Esophagus muscularis mucosa (tissue), 4 donors: ENCODE measurements around the gene CHST5. TPM values are rescaled to one million over a fixed set of nuclear protein-coding genes. Genes with fewer than 3 reads are reported as not detected.

Experiments
- DNase-seq: peaks from one replicate; pipeline ENCODE4 v3.0.0-alpha.2; 2017; ENCODE audit errors: extremely low spot score
- H3K27ac ChIP-seq, 4 donors: fragments of 200-600 bp; sonication (generic); replicated peaks in 1 of 4; 1 replicate in 3 of 4; 2 replicates in 1 of 4; pipeline ENCODE4 v1.5.1; 2016 to 2019; ENCODE audit warnings: mild to moderate bottlenecking in 1 of 4
- H3K27me3 ChIP-seq, 4 donors: fragments of 200-600 bp; sonication (generic); one replicate each; pipeline versions ENCODE4 v1.5.1 to v1.6.0; 2016 to 2019
- H3K36me3 ChIP-seq, 4 donors: fragments of 200-600 bp; sonication (generic); one replicate each; pipeline ENCODE4 v1.5.1; 2016 to 2019
- H3K4me1 ChIP-seq, 4 donors: fragments of 200-600 bp; sonication (generic); one replicate each; pipeline ENCODE4 v1.5.1; 2016 to 2019
- H3K4me3 ChIP-seq, 4 donors: fragments of 200-600 bp; sonication (generic); 1 replicate in 2 of 4; 2 replicates in 2 of 4; pipeline ENCODE4 v1.5.1; 2016 to 2019; ENCODE audit warnings: mild to moderate bottlenecking in 4 of 4, moderate library complexity in 1 of 4
- H3K9me3 ChIP-seq, 4 donors: fragments of 200-600 bp; sonication (generic); 1 replicate in 3 of 4; 2 replicates in 1 of 4; pipeline ENCODE4 v1.5.1; 2016 to 2019
- EP300 ChIP-seq: sonication (generic); formaldehyde crosslinking; IDR thresholded peaks from one replicate; pipeline ENCODE4 v1.6.1; 2017; ENCODE audit warnings: antibody characterized with exemption
- POLR2A ChIP-seq: fragments of 450-650 bp; IDR thresholded peaks from one replicate; pipeline ENCODE4 v1.6.1; 2017; ENCODE audit warnings: antibody characterized with exemption, moderate library complexity, mild to moderate bottlenecking, low read depth
- POLR2AphosphoS5 ChIP-seq, 2 donors: sonication (generic); formaldehyde crosslinking; IDR thresholded peaks; one replicate each; pipeline ENCODE4 v1.6.1; 2017; ENCODE audit warnings: antibody characterized with exemption in 2 of 2
- WGBS: methylation state at CpG from one replicate; pipeline ENCODE4 v1.1.5; 2018; 5-methylcytosine and 5-hydroxymethylcytosine counted together
- intact Hi-C: fragments of 100-400 bp; cut with DNase I; formaldehyde crosslinking; loops from one replicate; pipeline ENCODE4 v1.15.1; 2023
- total RNA-seq, 4 donors: library from RNA; depleted of rRNA; stranded (reverse); fragments of >200 nt; gene quantifications; one replicate each; pipeline versions ENCODE4 v1.1.0 to v1.2.1, GENCODE V29; 2016
- TF ChIP-seq, protein P1 (sequence below), 3 experiments: fragments of 200-600 bp in 2 of 3; fragments of 450-650 bp in 1 of 3; sonication (generic) in 2 of 3; IDR thresholded peaks; one replicate each; pipeline ENCODE4 v1.5.1; 2017 to 2019; ENCODE audit warnings: antibody characterized with exemption in 3 of 3, mild to moderate bottlenecking in 2 of 3, moderate library complexity in 1 of 3

CHST5 gene
- total RNA-seq, 4 donors from 2014 or later: not detected

DNA sequence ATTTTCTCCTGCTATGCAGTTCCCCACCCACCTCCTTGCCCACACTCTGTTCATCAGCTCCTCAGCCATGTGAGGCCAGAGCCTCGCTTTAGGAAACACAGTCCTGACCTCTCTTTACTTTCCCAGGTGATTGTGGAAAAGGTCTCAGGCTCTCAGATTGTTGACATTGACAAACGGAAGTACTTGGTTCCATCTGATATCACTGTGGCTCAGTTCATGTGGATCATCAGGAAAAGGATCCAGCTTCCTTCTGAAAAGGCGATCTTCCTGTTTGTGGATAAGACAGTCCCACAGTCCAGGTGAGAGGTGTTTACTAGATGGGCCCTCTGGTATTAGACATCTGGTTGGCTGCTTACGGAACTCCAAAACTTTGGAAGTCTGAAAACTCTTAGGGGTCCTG, 32.0 kb upstream of the CHST5 start:
- Histone ChIP-seq H3K4me1 (peaks cover 64 to 74% (median 68%) of the 10 kb centered on the region in 4 donors), H3K27ac (no peak overlapping the region)

DNA sequence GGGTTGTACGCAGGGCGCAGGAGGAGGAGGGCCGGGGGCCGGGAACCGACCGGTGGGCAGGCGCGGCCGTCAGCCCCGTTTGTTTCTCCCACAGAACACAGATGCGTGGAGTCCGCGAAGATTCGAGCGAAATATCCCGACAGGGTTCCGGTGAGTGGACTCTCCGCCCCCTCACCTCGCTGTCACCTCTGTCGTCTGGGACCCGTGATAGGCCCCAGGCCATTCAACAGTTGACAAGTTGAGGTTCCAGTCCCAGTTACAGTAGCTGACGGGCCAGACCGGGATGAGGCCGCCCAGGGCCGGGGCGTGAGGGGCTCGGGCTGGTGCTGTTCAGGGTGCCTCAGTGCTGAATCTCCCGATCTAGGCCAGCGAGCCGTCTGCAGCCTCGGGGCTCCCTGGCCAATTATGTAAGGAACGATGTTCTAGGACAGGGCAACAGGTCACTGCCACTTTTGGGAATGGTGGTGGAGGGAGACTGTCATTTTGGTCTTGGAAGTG, 30.9 kb upstream of the CHST5 start:
- TF ChIP-seq, protein P1, sequence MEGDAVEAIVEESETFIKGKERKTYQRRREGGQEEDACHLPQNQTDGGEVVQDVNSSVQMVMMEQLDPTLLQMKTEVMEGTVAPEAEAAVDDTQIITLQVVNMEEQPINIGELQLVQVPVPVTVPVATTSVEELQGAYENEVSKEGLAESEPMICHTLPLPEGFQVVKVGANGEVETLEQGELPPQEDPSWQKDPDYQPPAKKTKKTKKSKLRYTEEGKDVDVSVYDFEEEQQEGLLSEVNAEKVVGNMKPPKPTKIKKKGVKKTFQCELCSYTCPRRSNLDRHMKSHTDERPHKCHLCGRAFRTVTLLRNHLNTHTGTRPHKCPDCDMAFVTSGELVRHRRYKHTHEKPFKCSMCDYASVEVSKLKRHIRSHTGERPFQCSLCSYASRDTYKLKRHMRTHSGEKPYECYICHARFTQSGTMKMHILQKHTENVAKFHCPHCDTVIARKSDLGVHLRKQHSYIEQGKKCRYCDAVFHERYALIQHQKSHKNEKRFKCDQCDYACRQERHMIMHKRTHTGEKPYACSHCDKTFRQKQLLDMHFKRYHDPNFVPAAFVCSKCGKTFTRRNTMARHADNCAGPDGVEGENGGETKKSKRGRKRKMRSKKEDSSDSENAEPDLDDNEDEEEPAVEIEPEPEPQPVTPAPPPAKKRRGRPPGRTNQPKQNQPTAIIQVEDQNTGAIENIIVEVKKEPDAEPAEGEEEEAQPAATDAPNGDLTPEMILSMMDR (IDR thresholded peaks at IDR 0.05): no peak
- TF ChIP-seq POLR2AphosphoS5 (IDR thresholded peaks at IDR 0.05): no peak
- no peak for TF ChIP-seq EP300
- TF ChIP-seq POLR2A: no peak
- no peak for DNase-seq
- Histone ChIP-seq H3K27ac (peak overlapping the region; percentile 73 to 82 (median 74)), H3K4me3 (peak overlapping the region; percentile 71 to 100 (median 92)), H3K4me1 (peaks cover 52 to 65% (median 60%) of the 10 kb centered on the region in 4 donors), H3K27me3 (no peaks in the 10 kb centered on the region), H3K9me3 (no peaks in the 10 kb centered on the region), H3K36me3 (peaks cover 26 to 46% (median 40%) of the 10 kb centered on the region in 4 donors)
- WGBS: 9% methylated on average over 6 of the region's 32 CpGs
- intact Hi-C loops: loop anchor here (5.0 kb wide), 1 partner anchor 50 kb away; no protein-coding TSS in a partner anchor

More for the DNA sequence above, 32.0 kb upstream of the CHST5 start:
- H3K4me3 ChIP-seq: peak overlapping the region in 1 of 4 donors; percentile 95
- WGBS: 85% methylated on average over 4 of the region's 4 CpGs
- H3K27me3 ChIP-seq: no peaks in the 10 kb centered on the region
- H3K36me3 ChIP-seq: peaks cover 36 to 57% (median 51%) of the 10 kb centered on the region in 4 donors
- H3K9me3 ChIP-seq: no peaks in the 10 kb centered on the region
- no peak for TF ChIP-seq POLR2AphosphoS5 (IDR thresholded peaks at IDR 0.05)
- intact Hi-C loops: loop anchor here (5.0 kb wide), 1 partner anchor 51 kb away; no protein-coding TSS in a partner anchor
- no peak for DNase-seq

DNA sequence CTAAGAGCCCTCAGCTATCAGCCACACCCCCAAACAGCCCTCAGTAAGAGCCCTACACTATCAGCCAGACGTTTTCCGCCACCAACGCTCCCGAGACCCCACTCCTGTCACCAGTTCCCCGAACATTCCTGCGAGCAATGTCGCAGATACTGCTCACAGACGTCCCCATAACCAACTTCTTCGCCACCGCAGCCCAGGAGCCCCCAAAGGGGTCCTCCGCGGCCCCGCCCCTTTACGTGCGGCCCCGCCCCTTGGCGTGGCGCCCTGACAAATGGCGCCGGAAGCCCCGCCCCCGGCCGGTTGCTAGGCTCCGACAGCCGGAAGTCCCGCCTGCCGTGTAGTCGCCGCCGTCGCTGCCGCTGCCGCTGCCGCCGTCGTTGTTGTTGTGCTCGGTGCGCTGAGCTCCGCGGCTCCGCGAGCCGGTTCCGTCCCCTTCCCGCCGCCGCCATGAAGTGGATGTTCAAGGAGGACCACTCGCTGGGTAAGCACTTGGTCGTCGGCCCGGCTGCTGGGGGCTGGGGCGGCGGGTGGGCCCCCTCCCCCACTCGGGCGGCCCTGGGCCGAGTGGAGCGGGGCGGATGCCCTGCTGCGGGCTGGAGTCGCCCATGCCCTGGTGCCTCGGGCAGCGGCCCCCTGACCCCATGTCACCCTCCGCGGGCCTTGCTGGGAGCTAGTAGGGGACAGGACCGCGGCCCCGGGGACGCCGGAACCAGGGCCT, 30.3 kb upstream of the CHST5 start, which contains the start of gene GABARAPL2:
GABARAPL2 (plus strand) TSS at position 340 of the 718 bp plus-strand sequence; CDS start at position 448, 108 bp downstream.
- WGBS: 1% methylated on average over 7 of the region's 69 CpGs
- no peaks in the 10 kb centered on the region for H3K27me3 ChIP-seq
- peaks cover 46 to 59% (median 54%) of the 10 kb centered on the region in 4 donors for H3K4me1 ChIP-seq
- intact Hi-C loops: loop anchor here (5.0 kb wide), 1 partner anchor 49 kb away; no protein-coding TSS in a partner anchor
- H3K36me3 ChIP-seq: peaks cover 25 to 40% (median 34%) of the 10 kb centered on the region in 4 donors
- H3K27ac ChIP-seq: peak within 1 kb of the TSS; percentile 73 to 82 (median 74)
- TF ChIP-seq EP300: no peak
- TF ChIP-seq, protein P1 (IDR thresholded peaks at IDR 0.05): peak in 1 of 3 experiments; percentile 20
- peak; percentile 46 for TF ChIP-seq POLR2A
- TF ChIP-seq POLR2AphosphoS5 (IDR thresholded peaks at IDR 0.05): peak; percentile 90 to 95
- no peak for DNase-seq
- no peaks in the 10 kb centered on the region for H3K9me3 ChIP-seq
- peak within 1 kb of the TSS; percentile 71 to 100 (median 92) for H3K4me3 ChIP-seq

DNA sequence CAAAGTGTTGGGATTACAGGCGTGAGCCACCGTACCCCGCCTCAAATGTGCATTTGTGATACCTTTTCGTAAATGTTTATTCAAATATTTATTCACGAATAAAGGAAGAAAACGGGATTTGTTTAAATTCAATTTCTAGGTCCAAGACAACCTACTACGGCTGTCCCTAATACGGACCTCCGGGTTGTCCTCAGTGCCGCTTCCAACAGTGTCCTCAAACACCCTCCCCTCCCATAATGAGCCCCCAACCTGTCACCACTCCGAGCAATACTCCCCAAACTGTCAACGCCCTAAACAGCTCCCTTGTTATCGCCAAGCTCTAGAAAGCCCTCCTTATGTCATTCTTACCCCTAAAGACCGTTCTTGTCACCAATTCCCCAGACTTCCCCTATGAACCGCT, 29.7 kb upstream of the CHST5 start:
- TF ChIP-seq POLR2A: no peak
- TF ChIP-seq, protein P1 (IDR thresholded peaks at IDR 0.05): no peak
- TF ChIP-seq EP300: no peak
- no peak for TF ChIP-seq POLR2AphosphoS5 (IDR thresholded peaks at IDR 0.05)
- intact Hi-C loops: loop anchor here (5.0 kb wide), 1 partner anchor 48 kb away; no protein-coding TSS in a partner anchor
- 25% methylated on average over 15 of the region's 15 CpGs for WGBS
- Histone ChIP-seq H3K4me1 (peaks cover 45 to 54% (median 49%) of the 10 kb centered on the region in 4 donors), H3K36me3 (peaks cover 21 to 35% (median 28%) of the 10 kb centered on the region in 4 donors), H3K27me3 (no peaks in the 10 kb centered on the region), H3K9me3 (no peaks in the 10 kb centered on the region), H3K27ac (peak overlapping the region; percentile 73 to 82 (median 74)), H3K4me3 (peak overlapping the region; percentile 71 to 100 (median 92))
- DNase-seq: no peak
